Stimulated activated CD8-positive, alpha-beta memory T cell treated with anti-CD3 and anti-CD28 coated beads, Interleukin-7, amount 100 ng/mL, for 48 hours (primary cell): ENCODE measurements around the gene CCDC170.
"Not testable (repeated sequence)": the region's sequence is repeated elsewhere in the genome, so short reads cannot be mapped to it uniquely, and the experiment has no call there.

Experiments used
- DNase-seq, 2 donors: peaks; one replicate each; pipeline ENCODE4 v3.0.0-alpha.2; 2020; ENCODE audit warnings: low read depth in 1 of 2; ENCODE audit errors: extremely low read depth in 1 of 2

The CCDC170 gene

GRCh38 chr6:151493804-151494234 is at the start of gene CCDC170:
Gene CCDC170 (plus strand): TSS chr6:151494017. CDS start chr6:151494129, 112 bp downstream.
- no peak for DNase-seq

- DNase-seq: no peak
Measured at GRCh38 chr6:151445482-151445881, 48.3 kb upstream of the CCDC170 start.

GRCh38 chr6:151447237-151447636 is 46.6 kb upstream of the CCDC170 start:
- no peak for DNase-seq

GRCh38 chr6:151448623-151449022 is 45.2 kb upstream of the CCDC170 start:
- DNase-seq: no peak

- DNase-seq: not testable (repeated sequence)
Measured at GRCh38 chr6:151450928-151451327, 42.9 kb upstream of the CCDC170 start.

- DNase-seq: no peak
Measured at GRCh38 chr6:151451417-151451949, 42.3 kb upstream of the CCDC170 start.

GRCh38 chr6:151451950-151452749 is 41.7 kb upstream of the CCDC170 start, which contains the start of gene RMND1:
Gene RMND1 (minus strand): TSS chr6:151452126. CDS start chr6:151445811, 6,315 bp downstream.
- peak; percentile 98 to 99 for DNase-seq

- DNase-seq: no peak
Measured at GRCh38 chr6:151452750-151453427, 40.9 kb upstream of the CCDC170 start.

- not testable (repeated sequence) for DNase-seq
Measured at GRCh38 chr6:151455751-151456398, 37.9 kb upstream of the CCDC170 start.

- DNase-seq: no peak
Measured at GRCh38 chr6:151461673-151462072, 32.1 kb upstream of the CCDC170 start.

GRCh38 chr6:151464702-151465101 is 29.1 kb upstream of the CCDC170 start:
- no peak for DNase-seq

- DNase-seq: no peak
Measured at GRCh38 chr6:151475653-151476523, 17.9 kb upstream of the CCDC170 start.

GRCh38 chr6:151477726-151478125 is 16.1 kb upstream of the CCDC170 start:
- DNase-seq: no peak

- no peak for DNase-seq
Measured at GRCh38 chr6:151478670-151479069, 15.1 kb upstream of the CCDC170 start.

- no peak for DNase-seq
Measured at GRCh38 chr6:151481786-151482185, 12.0 kb upstream of the CCDC170 start.

GRCh38 chr6:151482290-151482689 is 11.5 kb upstream of the CCDC170 start:
- no peak for DNase-seq

- DNase-seq: no peak
Measured at GRCh38 chr6:151483994-151484393, 9.8 kb upstream of the CCDC170 start.

GRCh38 chr6:151488226-151488625 is 5.6 kb upstream of the CCDC170 start:
- DNase-seq: no peak

GRCh38 chr6:151490996-151491395 is 2.8 kb upstream of the CCDC170 start:
- DNase-seq: no peak

GRCh38 chr6:151493161-151493803 is 535 bp upstream of the CCDC170 start:
- no peak for DNase-seq
